Lung (tissue), 12 donors: Measurements from ENCODE around the gene EGLN3. TPM values are rescaled to one million over a fixed set of nuclear protein-coding genes. Genes with fewer than 3 reads are reported as not detected.

ENCODE experiments used
- ATAC-seq: fragments of 200-7000 bp; cut with Tn5 transposase; one replicate; pipeline ENCODE4 v1.9.1; 2020; ENCODE audit warnings: moderate number of reproducible peaks; ENCODE audit not compliant: insufficient read depth, low FRiP score
- DNase-seq, 3 donors: peaks; one replicate each; pipeline ENCODE4 v3.0.0-alpha.2; 2013 to 2017
- H3K27ac ChIP-seq, 2 donors: one replicate each; pipeline ENCODE4 v1.5.1; 2013; ENCODE audit warnings: mild to moderate bottlenecking in 2 of 2, moderate library complexity in 2 of 2, control low read depth in 1 of 2, inconsistent platforms in 1 of 2, low read depth in 1 of 2, low read length in 1 of 2
- H3K27me3 ChIP-seq, 3 donors: one replicate each; pipeline ENCODE4 v1.5.1; 2013; ENCODE audit warnings: low read length in 2 of 3; ENCODE audit not compliant: control insufficient read depth in 3 of 3, insufficient read depth in 3 of 3
- H3K36me3 ChIP-seq, 4 donors: one replicate each; pipeline ENCODE4 v1.5.1; 2013; ENCODE audit warnings: low read length in 4 of 4, mild to moderate bottlenecking in 1 of 4, moderate library complexity in 1 of 4; ENCODE audit not compliant: control insufficient read depth in 4 of 4, insufficient read depth in 4 of 4
- H3K4me1 ChIP-seq, 5 donors: one replicate each; pipeline ENCODE4 v1.5.1; 2013; ENCODE audit warnings: low read length in 5 of 5, mild to moderate bottlenecking in 2 of 5, moderate library complexity in 1 of 5; ENCODE audit not compliant: control insufficient read depth in 5 of 5, insufficient read depth in 5 of 5
- H3K4me3 ChIP-seq: one replicate; pipeline ENCODE4 v1.5.1; 2013; ENCODE audit warnings: mild to moderate bottlenecking, control low read depth, moderate library complexity
- H3K9ac ChIP-seq, 2 donors: one replicate each; pipeline ENCODE4 v1.5.1; 2013; ENCODE audit warnings: low read length in 2 of 2, control low read depth in 1 of 2; ENCODE audit not compliant: insufficient read depth in 1 of 2
- H3K9me3 ChIP-seq, 4 donors: one replicate each; pipeline ENCODE4 v1.5.1; 2013; ENCODE audit warnings: low read length in 3 of 4, mild to moderate bottlenecking in 1 of 4, moderate library complexity in 1 of 4; ENCODE audit not compliant: control insufficient read depth in 4 of 4, insufficient read depth in 3 of 4
- CTCF ChIP-seq: IDR thresholded peaks from 2 replicates; pipeline ENCODE4 v1.5.1; 2012; ENCODE audit warnings: mild to moderate bottlenecking; ENCODE audit errors: control extremely low read depth, extremely low read depth
- WGBS, 2 donors: extraction: QIAGEN DNeasy Blood & Tissue Kit; methylation state at CpG; one replicate each; pipeline ENCODE4 v1.1.7; 2013; 5-methylcytosine and 5-hydroxymethylcytosine counted together
- polyA plus RNA-seq, 2 donors: library from polyadenylated mRNA; stranded (reverse); fragments of 200-250 nt; gene quantifications; one replicate each; pipeline ENCODE4 v1.2.1, GENCODE V29; 2013
- total RNA-seq, 2 donors: library from RNA; depleted of rRNA in 1 of 2; stranded (reverse); fragments of >200 nt in 1 of 2; gene quantifications; one replicate each; pipeline ENCODE4 v1.2.1, GENCODE V29; 2014 to 2021
- donor health status: control.
- donor health status: control.
- donor health status: Bipolar disorder and iron deficiency.
- donor health status: healthy.
- donor health status: DM: yes; HTN: yes; CAD: no.

The EGLN3 gene
- total and polyA plus RNA-seq, 4 donors: 2.6 to 80.6 (median 6.2) TPM

DNA sequence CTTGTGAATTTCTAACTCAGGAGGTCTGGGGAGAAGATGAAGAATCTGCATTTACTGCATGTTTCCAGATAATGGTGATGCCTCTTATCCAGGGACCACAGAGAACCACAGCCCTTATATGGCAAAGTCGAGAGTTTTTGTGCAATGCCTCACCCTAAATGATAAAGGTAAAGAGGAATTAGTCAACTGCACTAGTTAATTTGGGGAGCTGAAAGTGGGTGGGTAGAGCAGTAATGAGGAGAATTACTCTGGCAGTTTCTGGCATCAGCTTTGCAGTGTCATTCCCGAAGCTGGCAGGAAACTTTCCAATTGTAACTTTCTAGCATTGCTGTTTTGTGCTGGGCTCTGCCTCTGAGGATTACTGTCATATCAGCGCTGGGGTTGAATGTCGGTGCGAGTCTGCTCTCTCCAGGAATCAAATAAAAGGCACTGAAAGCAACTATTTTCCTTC lies 10.3 kb downstream of the EGLN3 start:
- Histone ChIP-seq H3K4me3 (no peak overlapping the region), H3K9ac (no peak overlapping the region), H3K27me3 (peaks cover 0 to 2% (median 0%) of the 10 kb centered on the region in 3 donors), H3K4me1 (peaks cover 5 to 40% (median 11%) of the 10 kb centered on the region in 5 donors), H3K9me3 (no peaks in the 10 kb centered on the region), H3K36me3 (peaks cover 0 to 5% (median 0%) of the 10 kb centered on the region in 4 donors), H3K27ac (peak overlapping the region in 1 of 2 donors; percentile 69)
- no peak for TF ChIP-seq CTCF
- WGBS, 2 donors: 53 to 66% methylated on average over 5 of the region's 5 CpGs
- DNase-seq (no peak), ATAC-seq (no peak)

DNA sequence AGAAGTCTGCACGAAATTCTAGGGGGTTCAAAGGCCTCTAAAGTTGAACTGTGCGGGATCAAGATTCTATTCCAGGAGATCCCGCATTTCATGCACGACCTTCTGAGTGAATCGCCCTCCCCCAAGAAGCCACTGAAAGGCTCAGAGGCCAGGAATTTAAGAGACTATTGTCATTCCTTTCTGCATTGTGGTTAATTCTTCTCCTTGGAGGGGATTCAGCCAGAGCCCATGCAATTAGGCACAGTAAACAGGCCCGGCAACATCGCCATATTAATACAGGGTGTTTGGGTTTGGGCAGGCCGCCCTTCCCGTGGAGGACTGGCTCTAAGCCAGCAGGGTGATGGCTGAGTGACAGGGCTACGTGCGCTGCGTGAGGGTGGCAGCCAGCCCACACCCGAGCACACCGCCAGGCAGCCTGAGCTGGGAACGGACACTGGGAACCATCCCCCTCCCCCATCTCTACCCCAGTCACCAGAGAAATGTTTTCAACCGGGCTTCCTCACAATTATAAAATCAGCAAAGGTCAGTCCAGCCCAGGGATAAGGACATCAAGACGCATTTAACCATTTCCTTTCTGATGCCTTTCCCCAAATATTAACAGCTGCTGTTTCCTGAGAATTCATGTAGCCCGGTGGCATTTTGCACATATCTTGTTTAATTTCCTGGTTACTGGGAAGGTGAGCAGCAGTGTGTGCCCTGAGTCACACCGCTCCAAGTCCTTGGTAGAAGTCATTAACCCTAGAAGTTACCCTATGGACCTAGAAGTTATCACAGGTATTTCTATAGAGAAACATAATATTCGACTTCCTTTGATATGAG lies 12.5 kb downstream of the EGLN3 start:
- Histone ChIP-seq H3K9me3 (no peaks in the 10 kb centered on the region), H3K27me3 (no peaks in the 10 kb centered on the region), H3K36me3 (no peaks in the 10 kb centered on the region), H3K27ac (peak overlapping the region in 1 of 2 donors; percentile 69), H3K9ac (peak overlapping the region in 1 of 2 donors; percentile 46), H3K4me1 (peaks cover 7 to 41% (median 12%) of the 10 kb centered on the region in 5 donors), H3K4me3 (no peak overlapping the region)
- WGBS, 2 donors: 22 to 29% methylated on average over 20 of the region's 20 CpGs
- no peak for TF ChIP-seq CTCF
- ATAC-seq (peak; percentile 53), DNase-seq (peak; percentile 86 to 92 (median 87))

DNA sequence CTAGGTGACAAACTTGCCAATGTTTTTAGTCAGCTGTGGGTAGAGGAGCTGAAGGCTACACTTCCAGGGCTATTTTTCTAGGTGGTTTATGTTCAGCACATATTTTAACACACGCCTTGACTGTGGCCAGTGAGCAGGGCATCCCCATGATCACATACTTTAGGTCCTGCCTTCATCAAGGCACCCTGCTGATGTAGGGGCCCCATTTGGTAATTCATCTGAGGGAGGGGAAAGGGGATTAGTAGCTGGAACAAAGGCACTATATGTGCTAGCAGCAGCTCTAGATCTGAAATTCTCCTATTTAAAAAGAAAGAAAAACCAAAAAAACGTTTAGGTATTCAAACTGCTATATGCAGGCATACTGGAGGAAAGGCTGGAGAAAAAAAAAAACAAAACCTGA lies 14.5 kb downstream of the EGLN3 start:
- Histone ChIP-seq H3K4me3 (no peak overlapping the region), H3K27ac (peak overlapping the region in 1 of 2 donors; percentile 69), H3K9ac (no peak overlapping the region), H3K36me3 (peaks cover 0 to 3% (median 0%) of the 10 kb centered on the region in 4 donors), H3K9me3 (no peaks in the 10 kb centered on the region), H3K4me1 (peaks cover 7 to 50% (median 18%) of the 10 kb centered on the region in 5 donors), H3K27me3 (no peaks in the 10 kb centered on the region)
- TF ChIP-seq CTCF: no peak
- no peak for DNase-seq
- whole genome bisulfite sequencing, 2 donors: 81 to 84% methylated on average over 2 of the region's 2 CpGs
- ATAC-seq: no peak
